GM12875 (cell line): ENCODE results near the gene CTU2.

Source experiments
- H3K4me3 ChIP-seq: one replicate; pipeline ENCODE4 v1.5.1; 2011; ENCODE audit warnings: low read depth, low read length, control low read depth
- TF ChIP-seq, protein P1 (sequence below): IDR thresholded peaks from 2 replicates; pipeline ENCODE4 v1.5.1; 2011; ENCODE audit warnings: low read depth, mild to moderate bottlenecking, control low read depth, inconsistent platforms, low read length, moderate library complexity, borderline replicate concordance; ENCODE audit not compliant: insufficient read depth

The CTU2 gene

DNA sequence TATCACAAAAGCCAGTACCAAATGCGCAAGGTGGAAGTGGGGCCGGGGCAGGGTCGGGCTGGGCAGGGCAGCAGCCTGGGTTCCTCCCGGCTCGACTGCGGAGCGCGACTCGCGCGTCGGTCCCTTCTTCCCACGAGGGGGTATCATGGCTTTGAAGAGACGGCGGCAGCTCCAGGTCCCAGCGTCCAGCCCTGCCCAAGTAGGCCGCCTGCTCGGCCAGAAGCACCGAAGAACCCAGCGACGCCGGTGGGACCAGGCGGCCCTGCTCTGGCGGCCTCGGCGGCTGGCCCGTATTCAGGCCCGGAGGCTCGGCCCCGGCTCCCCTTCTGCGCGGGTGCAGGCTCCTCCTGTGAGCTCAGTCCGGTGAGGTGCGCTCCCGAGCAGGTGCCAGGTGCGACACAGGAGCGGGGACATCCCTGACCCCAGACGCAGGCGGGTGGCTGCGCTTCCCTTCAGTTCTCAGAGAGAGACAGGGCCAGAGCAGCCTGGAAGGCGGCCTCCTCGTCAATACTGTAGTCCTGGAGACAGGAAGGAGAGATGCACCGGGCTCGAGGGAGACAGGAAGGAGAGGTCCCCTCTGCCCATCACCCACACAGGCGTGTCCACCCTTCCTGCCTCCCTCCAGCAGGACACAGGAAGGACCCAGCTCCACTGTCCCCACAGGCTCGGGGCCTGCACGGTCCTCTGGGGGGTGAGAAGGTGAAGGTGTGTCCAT is 9.0 kb upstream of the CTU2 start:
- no peak overlapping the region for H3K4me3 ChIP-seq
- TF ChIP-seq, protein P1, sequence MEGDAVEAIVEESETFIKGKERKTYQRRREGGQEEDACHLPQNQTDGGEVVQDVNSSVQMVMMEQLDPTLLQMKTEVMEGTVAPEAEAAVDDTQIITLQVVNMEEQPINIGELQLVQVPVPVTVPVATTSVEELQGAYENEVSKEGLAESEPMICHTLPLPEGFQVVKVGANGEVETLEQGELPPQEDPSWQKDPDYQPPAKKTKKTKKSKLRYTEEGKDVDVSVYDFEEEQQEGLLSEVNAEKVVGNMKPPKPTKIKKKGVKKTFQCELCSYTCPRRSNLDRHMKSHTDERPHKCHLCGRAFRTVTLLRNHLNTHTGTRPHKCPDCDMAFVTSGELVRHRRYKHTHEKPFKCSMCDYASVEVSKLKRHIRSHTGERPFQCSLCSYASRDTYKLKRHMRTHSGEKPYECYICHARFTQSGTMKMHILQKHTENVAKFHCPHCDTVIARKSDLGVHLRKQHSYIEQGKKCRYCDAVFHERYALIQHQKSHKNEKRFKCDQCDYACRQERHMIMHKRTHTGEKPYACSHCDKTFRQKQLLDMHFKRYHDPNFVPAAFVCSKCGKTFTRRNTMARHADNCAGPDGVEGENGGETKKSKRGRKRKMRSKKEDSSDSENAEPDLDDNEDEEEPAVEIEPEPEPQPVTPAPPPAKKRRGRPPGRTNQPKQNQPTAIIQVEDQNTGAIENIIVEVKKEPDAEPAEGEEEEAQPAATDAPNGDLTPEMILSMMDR = no peak

DNA sequence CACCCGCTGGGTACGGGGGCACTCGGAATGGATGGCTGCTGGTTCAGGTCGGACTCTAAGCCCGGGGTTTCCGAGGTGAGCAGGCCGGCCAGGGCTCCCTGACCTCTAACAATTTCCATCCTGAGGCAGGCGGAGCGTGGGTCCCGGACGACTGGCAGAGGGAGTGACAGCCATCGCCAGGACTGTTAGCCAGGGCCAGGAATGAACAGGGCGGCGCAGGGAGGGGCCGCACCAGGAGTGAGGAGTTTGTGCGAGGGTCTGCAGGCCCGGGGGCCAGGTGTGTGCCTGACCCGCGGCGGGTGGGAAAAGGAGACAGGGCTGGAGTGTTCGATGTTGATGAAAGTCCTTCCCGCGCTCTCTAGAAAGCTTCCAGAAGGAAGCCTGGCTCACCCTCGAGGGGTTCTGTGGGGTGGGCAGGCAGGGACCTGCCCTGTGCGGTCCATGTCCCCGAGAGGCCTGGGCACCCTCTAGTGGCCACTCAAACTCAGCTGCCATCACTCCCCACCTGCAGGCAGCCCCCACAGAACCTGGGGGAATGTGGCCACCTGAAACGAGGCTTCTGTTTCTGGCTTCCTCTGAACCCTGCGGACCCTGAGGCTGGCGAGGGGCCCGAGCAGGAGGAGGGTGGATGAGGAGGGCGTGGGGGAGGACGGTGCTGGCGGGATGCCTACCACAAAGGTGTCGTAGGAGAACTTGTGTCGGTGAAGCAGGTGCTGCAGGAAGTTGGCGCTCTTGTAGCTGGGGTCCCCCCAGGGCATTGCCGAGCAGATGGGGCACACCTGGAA is 8.3 kb upstream of the CTU2 start:
- H3K4me3 ChIP-seq = no peak overlapping the region
- TF ChIP-seq, protein P1 = peak; percentile 40

DNA sequence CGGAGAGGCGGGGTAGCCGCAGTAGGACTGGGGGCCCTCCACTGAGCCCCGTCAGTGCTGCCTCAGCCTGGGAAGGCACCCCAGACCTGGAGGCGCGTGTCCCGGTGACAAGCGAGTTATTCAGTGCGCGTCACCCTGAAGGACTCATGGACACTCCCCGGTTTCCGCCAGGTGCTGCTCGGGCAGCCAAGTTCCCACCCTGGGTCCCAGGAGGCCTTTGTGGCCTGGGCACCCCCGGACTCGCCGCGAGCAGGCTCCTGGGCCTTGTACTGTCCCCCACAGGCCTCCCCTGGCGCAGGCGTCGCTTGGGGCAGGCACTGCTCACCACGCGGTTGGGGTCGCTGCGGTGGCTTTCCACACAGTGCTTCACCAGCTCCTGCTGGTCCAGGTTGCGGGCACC is 7.7 kb upstream of the CTU2 start:
- H3K4me3 ChIP-seq = no peak overlapping the region
- TF ChIP-seq, protein P1 = no peak

DNA sequence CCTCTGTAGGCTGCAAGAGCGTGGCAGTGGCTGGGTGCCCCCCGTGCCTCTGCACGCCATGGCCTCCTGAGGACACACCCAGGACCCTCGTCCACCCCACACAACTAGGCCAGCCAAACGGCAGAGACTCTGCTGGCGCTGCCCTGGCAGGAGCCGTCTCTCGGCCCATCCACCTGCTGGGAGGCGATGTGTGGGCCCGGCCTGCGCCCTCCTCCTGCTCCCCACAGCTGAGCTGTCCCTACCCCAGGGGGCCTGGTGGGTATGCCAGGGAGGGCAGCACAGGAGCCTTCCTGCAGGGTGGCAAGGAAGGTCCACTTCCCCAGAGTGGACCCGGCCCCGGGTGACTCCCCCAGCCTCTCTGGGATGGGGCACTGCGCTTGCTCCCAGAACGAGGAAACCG is 7.1 kb upstream of the CTU2 start:
- TF ChIP-seq, protein P1 = no peak
- no peak overlapping the region for H3K4me3 ChIP-seq

DNA sequence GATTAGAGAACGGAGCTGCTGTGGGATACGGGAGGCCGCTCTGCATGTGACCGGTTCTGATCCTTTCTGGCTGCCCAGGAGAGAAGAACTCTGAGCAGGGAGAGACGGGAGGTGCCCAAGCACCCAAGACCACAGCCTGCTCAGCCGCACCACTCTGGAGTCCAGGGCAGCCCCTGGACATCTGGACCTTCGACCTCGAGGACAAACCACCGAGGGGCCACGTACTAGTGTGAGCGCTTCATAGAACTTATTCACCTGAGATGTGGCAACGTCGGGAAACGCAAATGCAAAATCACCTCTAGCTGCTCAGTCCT is 6.0 kb upstream of the CTU2 start:
- TF ChIP-seq, protein P1 = no peak
- peak overlapping the region; percentile 46 for H3K4me3 ChIP-seq

DNA sequence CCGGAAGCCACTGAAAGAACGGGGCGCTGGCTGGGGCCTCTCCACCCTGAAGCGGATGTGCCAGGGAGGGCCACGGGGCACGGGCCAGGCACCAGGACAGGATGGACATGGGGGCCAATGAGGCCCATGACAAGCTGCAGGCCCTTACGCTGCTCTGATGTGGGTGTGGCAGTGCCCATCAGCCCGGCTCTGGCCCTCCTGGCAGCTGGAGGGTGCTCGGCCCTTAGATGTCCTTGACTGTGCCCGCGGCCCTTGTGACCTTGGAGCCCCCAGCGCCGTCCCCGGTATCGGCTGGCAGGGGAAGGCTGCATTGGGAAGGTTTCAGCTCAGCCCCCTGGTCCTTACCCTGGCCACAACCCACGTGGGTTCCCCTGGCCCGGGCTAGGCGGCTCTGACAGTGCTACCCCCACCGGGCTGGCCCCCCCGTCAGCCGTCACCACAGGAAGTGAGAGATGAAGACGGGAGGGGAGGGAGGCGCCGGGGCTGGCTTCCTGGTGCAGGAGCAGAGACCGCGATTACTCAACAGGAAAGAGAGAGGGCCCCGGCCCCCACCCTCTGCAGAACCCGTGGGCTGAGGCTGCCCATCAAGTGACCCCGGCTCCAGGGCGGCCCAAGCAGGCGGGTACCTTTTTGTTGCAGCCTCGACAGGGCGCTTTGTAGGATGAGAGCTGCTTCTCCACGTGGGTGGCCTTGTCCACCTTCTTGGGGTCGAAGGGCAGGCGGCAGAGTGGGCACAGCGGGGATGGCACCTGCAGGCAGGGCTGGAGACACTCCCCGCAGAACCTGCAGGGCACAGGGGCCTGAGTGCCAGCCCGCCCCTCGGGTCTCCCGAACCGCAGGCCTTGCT is 5.4 kb upstream of the CTU2 start:
- TF ChIP-seq, protein P1 = no peak
- peak overlapping the region; percentile 46 for H3K4me3 ChIP-seq
